ENCODE results near the gene FAM156A.

GRCh38 chrX:52995135-52995986 lies 37.0 kb upstream of the FAM156A start:
- TF ChIP-seq CTCF (conservative IDR thresholded peaks at IDR 0.05; ENCODE audit: low read length) (peak; percentile 56), EZH2phosphoT487 (IDR thresholded peaks at IDR 0.05; ENCODE audit: borderline replicate concordance) (no peak)

Data from Loucy (cell line).